Measurements from ENCODE around the gene SEMA4A.

SEMA4A gene

GRCh38 chr1:156128654-156129597 is 24.5 kb upstream of the SEMA4A start:
- peaks cover 24% of the 10 kb centered on the region for H3K4me1 ChIP-seq (ENCODE audit: control insufficient read depth, low read depth, low read length)
- H3K27ac ChIP-seq (ENCODE audit: low read length): no peak overlapping the region
- peaks cover 4% of the 10 kb centered on the region for H3K36me3 ChIP-seq (ENCODE audit: control insufficient read depth, low read depth, low read length)
- H3K9me3 ChIP-seq (ENCODE audit: control insufficient read depth, low read depth, low read length): no peaks in the 10 kb centered on the region
- H3K27me3 ChIP-seq (ENCODE audit: control insufficient read depth, insufficient read depth, low read length): no peaks in the 10 kb centered on the region
- H3K9ac ChIP-seq (ENCODE audit: low read length): no peak overlapping the region
- no peak overlapping the region for H3K4me3 ChIP-seq (ENCODE audit: low read length)

GRCh38 chr1:156129687-156130577 is 23.5 kb upstream of the SEMA4A start:
- Histone ChIP-seq H3K9ac (ENCODE audit: low read length) (peak overlapping the region; percentile 63), H3K27me3 (ENCODE audit: control insufficient read depth, insufficient read depth, low read length) (no peaks in the 10 kb centered on the region), H3K4me1 (ENCODE audit: control insufficient read depth, low read depth, low read length) (peaks cover 19% of the 10 kb centered on the region), H3K27ac (ENCODE audit: low read length) (peak overlapping the region; percentile 88), H3K4me3 (ENCODE audit: low read length) (no peak overlapping the region), H3K9me3 (ENCODE audit: control insufficient read depth, low read depth, low read length) (no peaks in the 10 kb centered on the region), H3K36me3 (ENCODE audit: control insufficient read depth, low read depth, low read length) (peaks cover 13% of the 10 kb centered on the region)

GRCh38 chr1:156130578-156130942 is 22.8 kb upstream of the SEMA4A start:
- Histone ChIP-seq H3K36me3 (ENCODE audit: control insufficient read depth, low read depth, low read length) (peaks cover 17% of the 10 kb centered on the region), H3K9ac (ENCODE audit: low read length) (no peak overlapping the region), H3K4me1 (ENCODE audit: control insufficient read depth, low read depth, low read length) (peaks cover 17% of the 10 kb centered on the region), H3K27ac (ENCODE audit: low read length) (no peak overlapping the region), H3K9me3 (ENCODE audit: control insufficient read depth, low read depth, low read length) (no peaks in the 10 kb centered on the region), H3K27me3 (ENCODE audit: control insufficient read depth, insufficient read depth, low read length) (no peaks in the 10 kb centered on the region), H3K4me3 (ENCODE audit: low read length) (no peak overlapping the region)

GRCh38 chr1:156134716-156135435 is 18.5 kb upstream of the SEMA4A start:
- H3K9me3 ChIP-seq (ENCODE audit: control insufficient read depth, low read depth, low read length): no peaks in the 10 kb centered on the region

GRCh38 chr1:156135930-156136871 is 17.2 kb upstream of the SEMA4A start:
- H3K4me1 ChIP-seq (ENCODE audit: control insufficient read depth, low read depth, low read length): no peaks in the 10 kb centered on the region
- H3K9ac ChIP-seq (ENCODE audit: low read length): no peak overlapping the region
- peaks cover 42% of the 10 kb centered on the region for H3K36me3 ChIP-seq (ENCODE audit: control insufficient read depth, low read depth, low read length)
- H3K27ac ChIP-seq (ENCODE audit: low read length): no peak overlapping the region
- no peak overlapping the region for H3K4me3 ChIP-seq (ENCODE audit: low read length)
- H3K9me3 ChIP-seq (ENCODE audit: control insufficient read depth, low read depth, low read length): no peaks in the 10 kb centered on the region
- no peaks in the 10 kb centered on the region for H3K27me3 ChIP-seq (ENCODE audit: control insufficient read depth, insufficient read depth, low read length)

More at GRCh38 chr1:156134716-156135435, 18.5 kb upstream of the SEMA4A start:
- H3K36me3 ChIP-seq (ENCODE audit: control insufficient read depth, low read depth, low read length): peaks cover 42% of the 10 kb centered on the region
- H3K27me3 ChIP-seq (ENCODE audit: control insufficient read depth, insufficient read depth, low read length): no peaks in the 10 kb centered on the region
- no peak overlapping the region for H3K4me3 ChIP-seq (ENCODE audit: low read length)
- peaks cover 2% of the 10 kb centered on the region for H3K4me1 ChIP-seq (ENCODE audit: control insufficient read depth, low read depth, low read length)
- H3K9ac ChIP-seq (ENCODE audit: low read length): no peak overlapping the region
- H3K27ac ChIP-seq (ENCODE audit: low read length): no peak overlapping the region

DNA sequence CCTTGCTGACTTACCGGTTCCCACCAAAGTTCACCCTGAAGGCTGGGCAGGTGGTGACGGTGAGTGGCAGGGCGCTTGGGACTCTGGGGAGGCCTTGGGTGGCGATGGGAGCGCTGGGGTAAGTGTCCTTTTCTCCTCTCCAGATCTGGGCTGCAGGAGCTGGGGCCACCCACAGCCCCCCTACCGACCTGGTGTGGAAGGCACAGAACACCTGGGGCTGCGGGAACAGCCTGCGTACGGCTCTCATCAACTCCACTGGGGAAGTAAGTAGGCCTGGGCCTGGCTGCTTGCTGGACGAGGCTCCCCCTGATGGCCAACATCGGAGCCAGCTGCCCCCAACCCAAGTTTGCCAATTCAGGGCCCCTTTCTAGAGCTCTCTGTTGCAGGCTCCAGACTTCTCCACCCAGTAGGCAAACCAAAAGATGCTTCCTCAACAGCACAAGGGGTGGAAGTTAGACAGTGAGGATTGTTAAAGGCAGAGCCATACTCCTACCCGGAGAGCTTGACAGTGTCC is 16.4 kb upstream of the SEMA4A start:
- H3K4me3 ChIP-seq (ENCODE audit: low read length): no peak overlapping the region
- no peaks in the 10 kb centered on the region for H3K27me3 ChIP-seq (ENCODE audit: control insufficient read depth, insufficient read depth, low read length)
- no peak overlapping the region for H3K9ac ChIP-seq (ENCODE audit: low read length)
- no peaks in the 10 kb centered on the region for H3K9me3 ChIP-seq (ENCODE audit: control insufficient read depth, low read depth, low read length)
- H3K4me1 ChIP-seq (ENCODE audit: control insufficient read depth, low read depth, low read length): peaks cover 4% of the 10 kb centered on the region
- H3K36me3 ChIP-seq (ENCODE audit: control insufficient read depth, low read depth, low read length): peaks cover 42% of the 10 kb centered on the region
- no peak overlapping the region for H3K27ac ChIP-seq (ENCODE audit: low read length)

- no peak overlapping the region for H3K9ac ChIP-seq (ENCODE audit: low read length)
- peaks cover 4% of the 10 kb centered on the region for H3K4me1 ChIP-seq (ENCODE audit: control insufficient read depth, low read depth, low read length)
- no peaks in the 10 kb centered on the region for H3K9me3 ChIP-seq (ENCODE audit: control insufficient read depth, low read depth, low read length)
- no peaks in the 10 kb centered on the region for H3K27me3 ChIP-seq (ENCODE audit: control insufficient read depth, insufficient read depth, low read length)
- no peak overlapping the region for H3K4me3 ChIP-seq (ENCODE audit: low read length)
- no peak overlapping the region for H3K27ac ChIP-seq (ENCODE audit: low read length)
- H3K36me3 ChIP-seq (ENCODE audit: control insufficient read depth, low read depth, low read length): peaks cover 42% of the 10 kb centered on the region
Measured at GRCh38 chr1:156138458-156138867, 14.9 kb upstream of the SEMA4A start.

DNA sequence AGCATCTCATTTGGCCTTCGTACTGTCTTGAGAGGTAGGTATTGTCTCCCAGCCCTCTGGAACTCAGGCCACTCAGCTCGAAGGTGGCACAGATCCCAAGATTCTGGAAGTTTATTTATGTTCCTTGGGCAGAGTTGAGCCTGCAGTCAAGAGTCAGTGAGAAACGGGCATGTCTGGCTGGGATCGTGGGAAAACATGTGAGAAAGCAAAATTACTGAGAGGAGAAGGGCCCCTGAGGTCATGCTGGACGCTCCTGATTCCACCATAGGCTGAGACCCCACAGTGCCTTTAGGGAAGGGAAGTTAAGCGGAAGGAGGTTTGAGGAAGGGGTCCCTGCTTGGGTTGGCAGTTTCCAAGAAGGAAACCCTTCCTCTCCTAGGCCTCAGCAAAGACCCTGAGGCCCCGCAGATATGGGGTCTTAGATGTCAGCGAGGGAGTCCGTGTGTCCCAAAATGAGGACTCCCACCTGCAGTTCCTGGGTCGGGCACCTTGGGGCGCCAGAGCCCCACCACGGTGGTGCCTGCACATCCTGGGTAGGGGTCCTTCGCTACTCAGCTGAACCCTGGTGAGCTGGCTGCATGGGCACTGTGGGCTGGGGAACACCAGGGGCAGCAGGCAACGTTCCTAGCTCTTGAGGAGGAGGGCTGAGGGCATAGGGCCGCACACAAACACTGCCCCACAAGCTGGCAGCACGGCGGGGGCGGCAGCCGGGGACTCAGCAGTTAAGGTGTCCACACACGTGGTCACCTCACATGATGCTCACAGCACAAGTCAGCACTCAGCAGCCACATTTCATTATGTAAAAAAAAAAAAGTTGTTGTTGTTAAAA is 12.3 kb upstream of the SEMA4A start:
- Histone ChIP-seq H3K4me3 (ENCODE audit: low read length) (no peak overlapping the region), H3K27me3 (ENCODE audit: control insufficient read depth, insufficient read depth, low read length) (no peaks in the 10 kb centered on the region), H3K4me1 (ENCODE audit: control insufficient read depth, low read depth, low read length) (peaks cover 9% of the 10 kb centered on the region), H3K9ac (ENCODE audit: low read length) (no peak overlapping the region), H3K9me3 (ENCODE audit: control insufficient read depth, low read depth, low read length) (no peaks in the 10 kb centered on the region), H3K36me3 (ENCODE audit: control insufficient read depth, low read depth, low read length) (peaks cover 19% of the 10 kb centered on the region), H3K27ac (ENCODE audit: low read length) (no peak overlapping the region)

GRCh38 chr1:156143765-156144489 is 9.5 kb upstream of the SEMA4A start:
- Histone ChIP-seq H3K9me3 (ENCODE audit: control insufficient read depth, low read depth, low read length) (no peaks in the 10 kb centered on the region), H3K4me3 (ENCODE audit: low read length) (no peak overlapping the region), H3K9ac (ENCODE audit: low read length) (no peak overlapping the region), H3K27ac (ENCODE audit: low read length) (no peak overlapping the region), H3K36me3 (ENCODE audit: control insufficient read depth, low read depth, low read length) (no peaks in the 10 kb centered on the region), H3K4me1 (ENCODE audit: control insufficient read depth, low read depth, low read length) (peaks cover 30% of the 10 kb centered on the region), H3K27me3 (ENCODE audit: control insufficient read depth, insufficient read depth, low read length) (no peaks in the 10 kb centered on the region)
